K562 (cell line): Measurements from ENCODE around the gene FANCC. TPM values are rescaled to one million over a fixed set of nuclear protein-coding genes. Genes with fewer than 3 reads are reported as not detected.
A peak's percentile ranks its signal among the peaks of the same experiment; 100 is the strongest.

Source experiments
- ATAC-seq: fragments of 200-7000 bp; cut with Tn5 transposase; 3 replicates; pipeline ENCODE4 v1.9.1; 2020; ENCODE audit warnings: moderate library complexity
- BruUV-seq: library from RNA; stranded (reverse); fragments of 400-500 nt; replicated peaks from 2 replicates; lab custom pipeline; 2021; lab: Mats Ljungman, UMichigan
- CTCF ChIA-PET: fragments of 300-600 bp; formaldehyde crosslinking; extraction: SDS; loops from one replicate; lab custom pipeline; 2021; ENCODE audit warnings: low intra/inter-chr PET ratio; lab: Yijun Ruan, JAX
- POLR2A ChIA-PET: fragments of 300-600, 350-650 bp; sonication (Branson Sonifier 250); formaldehyde crosslinking; extraction: SDS; loops from one replicate; lab custom pipeline; 2021; ENCODE audit warnings: antibody characterized with exemption, inconsistent platforms; lab: Yijun Ruan, JAX
- DNase-seq, 4 experiments: peaks; one replicate each; pipeline versions ENCODE4 v3.0.0 to v3.0.0-alpha.2; 2011 to 2018; ENCODE audit warnings: low spot score in 3 of 4, mixed read lengths in 3 of 4; ENCODE audit errors: extremely low read depth in 1 of 4
- FAIRE-seq: peaks from 2 replicates; lab custom pipeline; 2011; peaks lifted over from hg19 to GRCh38; lab: Jason Lieb, UNC
- H2AFZ ChIP-seq: 2 replicates; pipeline ENCODE4 v1.6.0; 2011; ENCODE audit warnings: low read depth, low read length, control low read depth, inconsistent platforms
- H3K27ac ChIP-seq: fragments of 200-600 bp; 3 replicates; pipeline ENCODE4 v1.8.0; 2011; ENCODE audit warnings: low read depth, mild to moderate bottlenecking, control low read depth, inconsistent platforms, low read length, moderate library complexity, mixed read lengths; ENCODE audit errors: extremely low read depth
- H3K27me3 ChIP-seq, 2 experiments: fragments of 300-600 bp in 1 of 2; 2 replicates in 1 of 2; 3 replicates in 1 of 2; pipeline versions ENCODE4 v1.6.0 to v1.8.0; 2011; ENCODE audit warnings: inconsistent platforms in 2 of 2, low read length in 2 of 2, mild to moderate bottlenecking in 1 of 2, mixed read lengths in 1 of 2, moderate library complexity in 1 of 2; ENCODE audit not compliant: control insufficient read depth in 2 of 2, insufficient read depth in 2 of 2
- H3K36me3 ChIP-seq: fragments of 300-600 bp; 3 replicates; pipeline ENCODE4 v1.8.0; 2011; ENCODE audit warnings: mild to moderate bottlenecking, low read length, inconsistent platforms; ENCODE audit not compliant: control insufficient read depth, insufficient read depth
- H3K4me1 ChIP-seq, 2 experiments: fragments of 200-600 bp in 1 of 2; replicated peaks in 1 of 2; 2 replicates in 1 of 2; 3 replicates in 1 of 2; pipeline versions ENCODE4 v1.5.1 to v1.8.0; 2011; ENCODE audit warnings: inconsistent platforms in 2 of 2, low read length in 2 of 2, mild to moderate bottlenecking in 1 of 2, mixed read lengths in 1 of 2, moderate library complexity in 1 of 2; ENCODE audit not compliant: control insufficient read depth in 2 of 2, insufficient read depth in 2 of 2
- H3K4me2 ChIP-seq: 2 replicates; pipeline ENCODE4 v1.6.1; 2011; ENCODE audit warnings: low read length, control low read depth, inconsistent platforms, mixed read lengths; ENCODE audit not compliant: insufficient read depth
- H3K4me3 ChIP-seq: fragments of 200-600 bp; sonication (generic), shearing (Covaris generic); 2 replicates; pipeline ENCODE4 v1.5.1; 2016; ENCODE audit warnings: control low read depth, inconsistent platforms
- H3K79me2 ChIP-seq: fragments of 200-600 bp; 3 replicates; pipeline ENCODE4 v1.8.0; 2011; ENCODE audit warnings: low read length, inconsistent platforms; ENCODE audit not compliant: control insufficient read depth, insufficient read depth
- H3K9ac ChIP-seq, 2 experiments: 2 replicates each; pipeline versions ENCODE4 v1.6.0 to v1.6.1; 2011; ENCODE audit warnings: low read depth in 2 of 2, low read length in 2 of 2, control low read depth in 1 of 2, inconsistent platforms in 1 of 2, mild to moderate bottlenecking in 1 of 2, mixed read lengths in 1 of 2; ENCODE audit not compliant: insufficient read depth in 1 of 2
- H3K9me1 ChIP-seq: one replicate; pipeline ENCODE4 v1.6.0; 2011; ENCODE audit warnings: inconsistent platforms, mild to moderate bottlenecking, low read length, moderate library complexity; ENCODE audit not compliant: control insufficient read depth, insufficient read depth
- H3K9me3 ChIP-seq: replicated peaks from 2 replicates; pipeline ENCODE4 v1.5.1; 2011; ENCODE audit warnings: low read depth, low read length, inconsistent platforms; ENCODE audit not compliant: control insufficient read depth, insufficient read depth
- H4K20me1 ChIP-seq: replicated peaks from 2 replicates; pipeline ENCODE4 v1.6.1; 2011; ENCODE audit warnings: low read length, inconsistent platforms, mixed read lengths; ENCODE audit not compliant: control insufficient read depth, insufficient read depth
- BCOR ChIP-seq: fragments of 450-650 bp; IDR thresholded peaks from 2 replicates; pipeline ENCODE4 v1.6.1; 2016
- E2F3 ChIP-seq: fragments of 250-450 bp; sonication (Bioruptor Pico); IDR thresholded peaks from 2 replicates; pipeline ENCODE4 v1.4.0; 2020; ENCODE audit warnings: mild to moderate bottlenecking
- ERF ChIP-seq: fragments of 450-650 bp; formaldehyde crosslinking; IDR thresholded peaks from 2 replicates; pipeline ENCODE4 v1.4.0; 2020; ENCODE audit warnings: mild to moderate bottlenecking, mixed read lengths
- GABPA ChIP-seq: fragments of 200-800 bp; sonication (Bioruptor generic); conservative IDR thresholded peaks from 2 replicates; pipeline ENCODE4 v1.6.1; 2016; ENCODE audit warnings: low read depth, missing genetic modification characterization, missing compliant biosample characterization
- HDAC8 ChIP-seq: fragments of 450-650 bp; IDR thresholded peaks from 2 replicates; pipeline ENCODE4 v1.6.1; 2016; ENCODE audit warnings: mild to moderate bottlenecking, missing genetic modification characterization, moderate library complexity, missing compliant biosample characterization
- HEY1 ChIP-seq: fragments of 250-450 bp; sonication (Bioruptor Pico); IDR thresholded peaks from 2 replicates; pipeline ENCODE4 v1.5.0; 2020; ENCODE audit warnings: mild to moderate bottlenecking, moderate library complexity, borderline replicate concordance
- KDM5B ChIP-seq: fragments of 200-600 bp; sonication (generic); IDR thresholded peaks from 2 replicates; pipeline ENCODE4 v1.6.1; 2012; ENCODE audit warnings: low read depth, mild to moderate bottlenecking, moderate library complexity, low read length, control low read depth, inconsistent platforms; ENCODE audit not compliant: insufficient replicate concordance
- KHSRP ChIP-seq: fragments of 450-650 bp; IDR thresholded peaks from 2 replicates; pipeline ENCODE4 v1.6.1; 2017
- MEF2A ChIP-seq: IDR thresholded peaks from 2 replicates; pipeline ENCODE4 v1.6.1; 2011; ENCODE audit warnings: low read depth, mild to moderate bottlenecking, low read length, moderate library complexity; ENCODE audit not compliant: control insufficient read depth
- MTF1 ChIP-seq: fragments of 250-450 bp; sonication (Bioruptor Pico); IDR thresholded peaks from 2 replicates; pipeline ENCODE4 v1.9.0; 2021; ENCODE audit warnings: moderate library complexity, mild to moderate bottlenecking, inconsistent platforms, borderline replicate concordance
- POLR2G ChIP-seq: fragments of 200-400 bp; formaldehyde crosslinking; IDR thresholded peaks from 2 replicates; pipeline ENCODE4 v1.6.1; 2017; ENCODE audit warnings: low read depth, mild to moderate bottlenecking, antibody characterized with exemption, low read length, moderate library complexity
- POLR3A ChIP-seq: IDR thresholded peaks from 2 replicates; pipeline ENCODE4 v1.6.1; 2011; ENCODE audit warnings: borderline replicate concordance, mild to moderate bottlenecking, moderate library complexity; ENCODE audit not compliant: insufficient read length, insufficient read depth; ENCODE audit errors: extremely low read depth
- RNF2 ChIP-seq: sonication (generic); IDR thresholded peaks from 2 replicates; pipeline ENCODE4 v1.6.1; 2016
- ZNF79 ChIP-seq: fragments of 250-450 bp; sonication (Bioruptor Pico); IDR thresholded peaks from 2 replicates; pipeline ENCODE4 v1.4.0; 2020; ENCODE audit warnings: low read depth, mild to moderate bottlenecking, moderate library complexity
- WGBS: fragments of 100-300 bp; shearing (Covaris generic); methylation state at CpG from one replicate; pipeline ENCODE4 v1.1.6; 2016; ENCODE audit warnings: low coverage, mixed read lengths; ENCODE audit not compliant: insufficient coverage; ENCODE audit errors: missing lambda C conversion rate; 5-methylcytosine and 5-hydroxymethylcytosine counted together
- in situ Hi-C: fragments of 300-500 bp; cut with MboI; formaldehyde crosslinking; loops from 4 replicates; pipeline ENCODE4 v1.15.0; 2018; ENCODE audit warnings: inconsistent platforms, mixed read lengths
- intact Hi-C: fragments of 100-400 bp; cut with micrococcal nuclease; formaldehyde crosslinking; loops from 2 replicates; pipeline ENCODE4 v1.14.2; 2022
- polyA plus RNA-seq, 8 experiments: library from polyadenylated mRNA; depleted of rRNA in 4 of 8; stranded (reverse) in 5 of 8; unstranded in 3 of 8; fragments of >200 nt; fragmentation: Nextera tagmentation in 2 of 8; fragmentation: Illumina TruSeq in 1 of 8; extraction: Ambion mirVana in 2 of 8; extraction: Trizol in 1 of 8; gene quantifications; 2 replicates each; pipeline versions ENCODE4 v1.2.1 to v1.2.3, GENCODE V29; 2011 to 2014; ENCODE audit warnings: inconsistent platforms in 1 of 8, missing spikeins in 1 of 8
- total RNA-seq, 7 experiments: library from RNA; depleted of rRNA in 6 of 7; stranded (reverse); fragments of >200 nt in 6 of 7; fragmentation: Illumina TruSeq in 2 of 7; extraction: Trizol in 2 of 7; gene quantifications; 2 replicates each; pipeline versions ENCODE4 v1.2.1 to v1.2.3, GENCODE V29; 2011 to 2021; ENCODE audit warnings: low replicate concordance in 1 of 7
- TF ChIP-seq, protein P1 (sequence below): fragments of 250-450 bp; sonication (Bioruptor Pico); IDR thresholded peaks from 2 replicates; pipeline ENCODE4 v1.4.0; 2020; ENCODE audit warnings: mild to moderate bottlenecking, moderate library complexity
- TF ChIP-seq, protein P2 (sequence below): fragments of 450-650 bp; formaldehyde crosslinking; IDR thresholded peaks from 2 replicates; pipeline ENCODE4 v1.4.0; 2022; ENCODE audit warnings: missing genetic modification characterization
- TF ChIP-seq, protein P3 (sequence below): fragments of 450-650 bp; formaldehyde crosslinking; conservative IDR thresholded peaks from 2 replicates; pipeline ENCODE4 v1.4.0; 2022; ENCODE audit warnings: mild to moderate bottlenecking, missing genetic modification characterization

The FANCC gene
- total and polyA plus RNA-seq, 9 of the 15 experiments (the other 6 are each of a cell fraction or from before 2014, with no cell fraction given) = 4.6 to 18.4 (median 14.2) TPM

DNA sequence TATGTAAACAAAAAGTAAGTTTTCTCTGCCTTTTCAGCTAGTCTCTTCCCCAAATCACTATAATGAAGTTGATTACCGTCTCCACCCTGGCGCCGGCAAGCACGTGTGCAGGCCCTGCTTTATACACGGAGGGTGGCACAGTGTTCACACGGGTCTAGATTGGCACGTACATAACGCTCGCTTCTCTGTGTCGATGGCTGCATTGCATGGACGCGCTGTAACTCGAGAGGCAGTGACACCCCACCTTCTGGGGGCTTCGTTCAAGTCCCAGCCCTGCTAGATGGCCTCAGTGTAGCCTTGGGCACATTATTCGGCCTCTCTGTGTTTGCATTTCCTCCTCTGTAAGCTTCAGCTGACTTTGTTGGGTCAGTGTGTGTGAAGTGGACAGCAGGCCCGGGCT, 223.9 kb downstream of the FANCC start:
- ChIA-PET POLR2A (interaction anchor here (0.6 kb wide), 2 partner anchors 294 to 966 kb away, joined by 3 read pairs; no protein-coding TSS in a partner anchor), CTCF (no interaction called here)
- WGBS = 81% methylated on average over 16 of the region's 16 CpGs
- in situ Hi-C loops (no loop called here), intact Hi-C loops (loop anchor here (10.0 kb wide), 1 partner anchor 309 kb away; no protein-coding TSS in a partner anchor)
- H3K9me1 ChIP-seq = no peaks in the 10 kb centered on the region
- H4K20me1 ChIP-seq = peaks cover 4% of the 10 kb centered on the region; the same call in 1 of the 2 replicates
- no peak overlapping the region for H3K27ac ChIP-seq
- BruUV-seq = no TSS peak
- no peak overlapping the region for H3K4me2 ChIP-seq
- H3K4me1 ChIP-seq = peaks cover 0 to 49% of the 10 kb centered on the region in 2 experiments; a peak in 3 of 5 replicates
- no peak for TF ChIP-seq MEF2A
- TF ChIP-seq, protein P1, sequence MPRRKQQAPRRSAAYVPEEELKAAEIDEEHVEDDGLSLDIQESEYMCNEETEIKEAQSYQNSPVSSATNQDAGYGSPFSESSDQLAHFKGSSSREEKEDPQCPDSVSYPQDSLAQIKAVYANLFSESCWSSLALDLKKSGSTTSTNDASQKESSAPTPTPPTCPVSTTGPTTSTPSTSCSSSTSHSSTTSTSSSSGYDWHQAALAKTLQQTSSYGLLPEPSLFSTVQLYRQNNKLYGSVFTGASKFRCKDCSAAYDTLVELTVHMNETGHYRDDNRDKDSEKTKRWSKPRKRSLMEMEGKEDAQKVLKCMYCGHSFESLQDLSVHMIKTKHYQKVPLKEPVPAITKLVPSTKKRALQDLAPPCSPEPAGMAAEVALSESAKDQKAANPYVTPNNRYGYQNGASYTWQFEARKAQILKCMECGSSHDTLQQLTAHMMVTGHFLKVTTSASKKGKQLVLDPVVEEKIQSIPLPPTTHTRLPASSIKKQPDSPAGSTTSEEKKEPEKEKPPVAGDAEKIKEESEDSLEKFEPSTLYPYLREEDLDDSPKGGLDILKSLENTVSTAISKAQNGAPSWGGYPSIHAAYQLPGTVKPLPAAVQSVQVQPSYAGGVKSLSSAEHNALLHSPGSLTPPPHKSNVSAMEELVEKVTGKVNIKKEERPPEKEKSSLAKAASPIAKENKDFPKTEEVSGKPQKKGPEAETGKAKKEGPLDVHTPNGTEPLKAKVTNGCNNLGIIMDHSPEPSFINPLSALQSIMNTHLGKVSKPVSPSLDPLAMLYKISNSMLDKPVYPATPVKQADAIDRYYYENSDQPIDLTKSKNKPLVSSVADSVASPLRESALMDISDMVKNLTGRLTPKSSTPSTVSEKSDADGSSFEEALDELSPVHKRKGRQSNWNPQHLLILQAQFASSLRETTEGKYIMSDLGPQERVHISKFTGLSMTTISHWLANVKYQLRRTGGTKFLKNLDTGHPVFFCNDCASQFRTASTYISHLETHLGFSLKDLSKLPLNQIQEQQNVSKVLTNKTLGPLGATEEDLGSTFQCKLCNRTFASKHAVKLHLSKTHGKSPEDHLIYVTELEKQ = no peak
- no peak for TF ChIP-seq HEY1 (CRISPR knock-in tag)
- TF ChIP-seq HDAC8 (tag) = no peak
- TF ChIP-seq KHSRP = no peak
- TF ChIP-seq, protein P2, sequence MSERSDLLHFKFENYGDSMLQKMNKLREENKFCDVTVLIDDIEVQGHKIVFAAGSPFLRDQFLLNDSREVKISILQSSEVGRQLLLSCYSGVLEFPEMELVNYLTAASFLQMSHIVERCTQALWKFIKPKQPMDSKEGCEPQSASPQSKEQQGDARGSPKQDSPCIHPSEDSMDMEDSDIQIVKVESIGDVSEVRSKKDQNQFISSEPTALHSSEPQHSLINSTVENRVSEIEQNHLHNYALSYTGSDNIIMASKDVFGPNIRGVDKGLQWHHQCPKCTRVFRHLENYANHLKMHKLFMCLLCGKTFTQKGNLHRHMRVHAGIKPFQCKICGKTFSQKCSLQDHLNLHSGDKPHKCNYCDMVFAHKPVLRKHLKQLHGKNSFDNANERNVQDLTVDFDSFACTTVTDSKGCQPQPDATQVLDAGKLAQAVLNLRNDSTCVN (CRISPR knock-in tag) = no peak
- TF ChIP-seq ERF = no peak
- TF ChIP-seq, protein P3, sequence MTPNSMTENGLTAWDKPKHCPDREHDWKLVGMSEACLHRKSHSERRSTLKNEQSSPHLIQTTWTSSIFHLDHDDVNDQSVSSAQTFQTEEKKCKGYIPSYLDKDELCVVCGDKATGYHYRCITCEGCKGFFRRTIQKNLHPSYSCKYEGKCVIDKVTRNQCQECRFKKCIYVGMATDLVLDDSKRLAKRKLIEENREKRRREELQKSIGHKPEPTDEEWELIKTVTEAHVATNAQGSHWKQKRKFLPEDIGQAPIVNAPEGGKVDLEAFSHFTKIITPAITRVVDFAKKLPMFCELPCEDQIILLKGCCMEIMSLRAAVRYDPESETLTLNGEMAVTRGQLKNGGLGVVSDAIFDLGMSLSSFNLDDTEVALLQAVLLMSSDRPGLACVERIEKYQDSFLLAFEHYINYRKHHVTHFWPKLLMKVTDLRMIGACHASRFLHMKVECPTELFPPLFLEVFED (CRISPR knock-in tag) = no peak
- TF ChIP-seq ZNF79 = no peak
- no peak for TF ChIP-seq GABPA (tag)
- no peak for TF ChIP-seq RNF2
- TF ChIP-seq KDM5B = no peak
- TF ChIP-seq E2F3 (CRISPR knock-in tag) = no peak
- no peak for TF ChIP-seq POLR3A
- TF ChIP-seq BCOR = no peak
- no peak for TF ChIP-seq POLR2G
- TF ChIP-seq MTF1 (CRISPR knock-in tag) = no peak
- H3K9me3 ChIP-seq = no peaks in the 10 kb centered on the region
- H3K9ac ChIP-seq = 0 out of 4 replicates have a peak overlapping the region, but pooled peaks of 1 of the 2 experiments have one; percentile 20
- H2AFZ ChIP-seq = no peak overlapping the region
- FAIRE-seq (no peak), ATAC-seq (no peak), DNase-seq (no peak)
- no peaks in the 10 kb centered on the region for H3K36me3 ChIP-seq
- H3K27me3 ChIP-seq = no peaks in the 10 kb centered on the region
- H3K79me2 ChIP-seq = no peaks in the 10 kb centered on the region
- no peak overlapping the region for H3K4me3 ChIP-seq
